ENCODE measurements around the gene PEX26. TPM values are rescaled to one million over a fixed set of nuclear protein-coding genes. Genes with fewer than 3 reads are reported as not detected.

The PEX26 gene
- total RNA-seq, 1 donor from 2014 or later: 49.8 TPM

DNA sequence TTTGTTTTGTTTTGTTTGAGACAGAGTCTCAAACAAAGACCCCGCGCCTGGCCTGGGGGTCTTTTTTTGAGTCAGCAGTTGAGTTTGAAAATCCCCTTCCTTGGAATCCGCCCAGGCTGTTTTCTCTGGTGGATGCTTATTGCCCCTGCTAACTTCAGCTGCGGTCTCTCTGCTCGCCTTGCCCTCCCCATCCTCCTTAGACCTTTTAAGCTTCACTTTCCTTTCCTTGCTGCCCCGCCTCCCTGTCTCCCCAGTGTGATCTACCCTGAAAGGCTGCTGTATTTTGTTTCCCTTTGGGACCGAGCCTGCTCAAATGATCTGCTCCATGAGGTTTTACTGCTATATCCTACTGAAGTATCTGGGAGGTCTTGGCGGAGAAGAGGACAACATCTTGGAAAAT lies 74.7 kb downstream of the PEX26 start:
- no peak overlapping the region for H3K4me3 Mint-ChIP-seq (ENCODE audit: unreplicated experiment)
- no peaks in the 10 kb centered on the region for H3K36me3 Mint-ChIP-seq (ENCODE audit: unreplicated experiment)
- no peak overlapping the region for H3K27ac Mint-ChIP-seq (ENCODE audit: unreplicated experiment)
- no peaks in the 10 kb centered on the region for H3K27me3 Mint-ChIP-seq (ENCODE audit: unreplicated experiment)
- DNase-seq: no peak
- peaks cover under 1% of the 10 kb centered on the region for H3K9me3 Mint-ChIP-seq (ENCODE audit: unreplicated experiment)
- TF ChIP-seq, protein P1, sequence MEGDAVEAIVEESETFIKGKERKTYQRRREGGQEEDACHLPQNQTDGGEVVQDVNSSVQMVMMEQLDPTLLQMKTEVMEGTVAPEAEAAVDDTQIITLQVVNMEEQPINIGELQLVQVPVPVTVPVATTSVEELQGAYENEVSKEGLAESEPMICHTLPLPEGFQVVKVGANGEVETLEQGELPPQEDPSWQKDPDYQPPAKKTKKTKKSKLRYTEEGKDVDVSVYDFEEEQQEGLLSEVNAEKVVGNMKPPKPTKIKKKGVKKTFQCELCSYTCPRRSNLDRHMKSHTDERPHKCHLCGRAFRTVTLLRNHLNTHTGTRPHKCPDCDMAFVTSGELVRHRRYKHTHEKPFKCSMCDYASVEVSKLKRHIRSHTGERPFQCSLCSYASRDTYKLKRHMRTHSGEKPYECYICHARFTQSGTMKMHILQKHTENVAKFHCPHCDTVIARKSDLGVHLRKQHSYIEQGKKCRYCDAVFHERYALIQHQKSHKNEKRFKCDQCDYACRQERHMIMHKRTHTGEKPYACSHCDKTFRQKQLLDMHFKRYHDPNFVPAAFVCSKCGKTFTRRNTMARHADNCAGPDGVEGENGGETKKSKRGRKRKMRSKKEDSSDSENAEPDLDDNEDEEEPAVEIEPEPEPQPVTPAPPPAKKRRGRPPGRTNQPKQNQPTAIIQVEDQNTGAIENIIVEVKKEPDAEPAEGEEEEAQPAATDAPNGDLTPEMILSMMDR (IDR thresholded peaks at IDR 0.05; ENCODE audit: partially characterized antibody, unreplicated experiment): no peak
- peaks cover 5% of the 10 kb centered on the region for H3K4me1 Mint-ChIP-seq (ENCODE audit: low read depth, unreplicated experiment)

DNA sequence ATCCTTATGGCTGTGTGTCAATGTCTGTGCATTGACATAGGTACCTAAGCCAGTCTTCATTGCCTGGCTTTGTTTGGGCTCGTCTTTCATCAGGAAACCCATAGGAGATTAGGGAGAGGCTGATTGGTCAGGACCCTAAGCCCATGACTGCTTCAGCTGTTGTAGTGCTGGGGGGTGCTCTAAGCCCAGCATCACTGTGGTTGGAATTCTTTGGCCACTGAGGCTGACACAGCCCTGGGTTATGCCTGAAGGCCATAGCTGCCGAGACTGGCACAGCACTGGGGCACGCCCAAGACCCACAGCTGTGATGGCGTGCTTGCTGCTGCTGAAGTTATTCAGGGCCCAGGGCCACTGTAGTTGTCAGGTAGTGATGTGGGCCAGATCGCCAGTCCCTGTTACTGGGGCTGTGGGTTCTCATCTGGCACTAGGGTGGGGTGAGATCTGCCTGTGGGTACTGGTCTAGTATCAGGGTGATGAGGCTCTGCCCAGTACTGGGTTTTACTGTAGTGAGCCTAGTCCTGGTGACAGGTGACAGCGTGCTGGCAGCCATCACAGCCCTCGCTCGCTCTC lies 77.1 kb downstream of the PEX26 start:
- no peaks in the 10 kb centered on the region for H3K36me3 Mint-ChIP-seq (ENCODE audit: unreplicated experiment)
- peaks cover 2% of the 10 kb centered on the region for H3K27me3 Mint-ChIP-seq (ENCODE audit: unreplicated experiment)
- TF ChIP-seq, protein P1 (IDR thresholded peaks at IDR 0.05; ENCODE audit: partially characterized antibody, unreplicated experiment): no peak
- DNase-seq: no peak
- H3K4me1 Mint-ChIP-seq (ENCODE audit: low read depth, unreplicated experiment): peaks cover 5% of the 10 kb centered on the region
- no peak overlapping the region for H3K27ac Mint-ChIP-seq (ENCODE audit: unreplicated experiment)
- H3K9me3 Mint-ChIP-seq (ENCODE audit: unreplicated experiment): peaks cover 1% of the 10 kb centered on the region
- H3K4me3 Mint-ChIP-seq (ENCODE audit: unreplicated experiment): no peak overlapping the region

Other genes starting within 250 kb of the PEX26 start
- 132 TPM for gene MICAL3, start 53.4 kb upstream of the PEX26 start, total RNA-seq (ENCODE audit: unreplicated experiment)
- 3.7 TPM for gene TUBA8, start 32.8 kb downstream of the PEX26 start, total RNA-seq (ENCODE audit: unreplicated experiment)
- 5.3 TPM for gene USP18, start 72.2 kb downstream of the PEX26 start, total RNA-seq (ENCODE audit: unreplicated experiment)

Measured in glutamatergic neuron (in vitro differentiated cells).